ENCODE measurements around the gene FNBP1.

FNBP1 gene

GRCh38 chr9:129929496-129930125 is 113.4 kb downstream of the FNBP1 start:
- H3K4me3 ChIP-seq, result no peak overlapping the region
- TF ChIP-seq CTCF (IDR thresholded peaks at IDR 0.05), result no peak
- DNase-seq (ENCODE audit: low spot score), result no peak
- H3K27ac ChIP-seq, result no peak overlapping the region

GRCh38 chr9:129923589-129923988 is 119.4 kb downstream of the FNBP1 start:
- DNase-seq (ENCODE audit: low spot score), result no peak
- Histone ChIP-seq H3K4me3 (no peak overlapping the region), H3K27ac (no peak overlapping the region)
- no peak for TF ChIP-seq CTCF (IDR thresholded peaks at IDR 0.05)

- H3K27ac ChIP-seq, result no peak overlapping the region
- no peak for TF ChIP-seq CTCF (IDR thresholded peaks at IDR 0.05)
- no peak for DNase-seq (ENCODE audit: low spot score)
- no peak overlapping the region for H3K4me3 ChIP-seq
Measured at GRCh38 chr9:129921905-129922304, 121.1 kb downstream of the FNBP1 start.

- Histone ChIP-seq H3K27ac (peak overlapping the region in 1 of 2 donors; percentile 41), H3K4me3 (no peak overlapping the region)
- DNase-seq (ENCODE audit: low spot score), result no peak
- TF ChIP-seq CTCF (IDR thresholded peaks at IDR 0.05), result no peak
Measured at GRCh38 chr9:129919841-129920240, 123.1 kb downstream of the FNBP1 start.

GRCh38 chr9:129919277-129919676 is 123.7 kb downstream of the FNBP1 start:
- peak overlapping the region in 1 of 2 donors; percentile 41 for H3K27ac ChIP-seq
- DNase-seq (ENCODE audit: low spot score), result no peak
- H3K4me3 ChIP-seq, result no peak overlapping the region
- TF ChIP-seq CTCF (IDR thresholded peaks at IDR 0.05), result no peak

- no peak for TF ChIP-seq CTCF (IDR thresholded peaks at IDR 0.05)
- DNase-seq (ENCODE audit: low spot score), result no peak
- Histone ChIP-seq H3K27ac (no peak overlapping the region), H3K4me3 (no peak overlapping the region)
Measured at GRCh38 chr9:129918296-129918950, 124.6 kb downstream of the FNBP1 start.

- TF ChIP-seq CTCF (IDR thresholded peaks at IDR 0.05), result no peak
- Histone ChIP-seq H3K4me3 (no peak overlapping the region), H3K27ac (no peak overlapping the region)
- no peak for DNase-seq (ENCODE audit: low spot score)
Measured at GRCh38 chr9:129916707-129917106, 126.3 kb downstream of the FNBP1 start.

Measured in coronary artery (tissue), 2 donors.